ENCODE results near the gene AGPAT1.

DNA sequence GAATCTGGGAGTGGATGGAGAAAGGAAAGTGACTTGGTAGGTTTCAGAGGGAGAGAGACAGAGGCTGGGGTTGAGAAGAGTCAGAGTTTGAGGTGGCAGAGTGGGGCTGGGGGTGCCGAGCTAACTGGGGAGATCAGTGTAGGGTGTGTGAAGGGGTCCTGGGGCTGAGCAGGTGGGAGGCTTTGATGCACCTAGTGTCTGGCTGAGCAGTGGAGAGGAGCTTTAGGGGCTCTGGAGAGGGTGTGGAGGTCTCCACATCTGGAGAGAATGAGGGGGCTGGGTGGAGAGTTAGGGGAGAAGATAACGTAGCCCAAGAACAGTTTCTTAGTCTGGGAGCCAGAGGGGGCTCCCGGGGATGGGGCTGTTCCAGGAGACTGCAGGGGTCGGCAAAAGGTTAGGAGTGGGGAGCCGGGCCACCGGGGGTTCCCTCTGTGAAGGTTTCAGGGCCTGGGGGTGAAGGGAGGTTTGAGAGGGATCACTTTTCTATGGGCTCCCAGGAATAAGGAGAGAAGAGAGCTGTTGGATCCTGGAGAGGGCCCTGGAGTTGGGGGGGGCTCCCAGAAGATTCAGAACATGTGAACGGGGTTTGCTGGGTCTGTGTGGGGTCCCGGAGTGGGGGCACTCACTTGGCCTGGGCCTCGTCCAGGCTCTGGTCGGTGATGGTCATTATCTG, 13.3 kb upstream of the AGPAT1 start:
- TF ChIP-seq CTCF (conservative IDR thresholded peaks at IDR 0.05; ENCODE audit: low read length) (no peak), EZH2phosphoT487 (IDR thresholded peaks at IDR 0.05; ENCODE audit: borderline replicate concordance, low read depth, low read length) (no peak)
